Measurements from ENCODE around the gene DHRS2. TPM values are rescaled to one million over a fixed set of nuclear protein-coding genes. Genes with fewer than 3 reads are reported as not detected.

DHRS2 gene
- polyA plus RNA-seq, 1 donor from 2014 or later: 1.3 TPM

DNA sequence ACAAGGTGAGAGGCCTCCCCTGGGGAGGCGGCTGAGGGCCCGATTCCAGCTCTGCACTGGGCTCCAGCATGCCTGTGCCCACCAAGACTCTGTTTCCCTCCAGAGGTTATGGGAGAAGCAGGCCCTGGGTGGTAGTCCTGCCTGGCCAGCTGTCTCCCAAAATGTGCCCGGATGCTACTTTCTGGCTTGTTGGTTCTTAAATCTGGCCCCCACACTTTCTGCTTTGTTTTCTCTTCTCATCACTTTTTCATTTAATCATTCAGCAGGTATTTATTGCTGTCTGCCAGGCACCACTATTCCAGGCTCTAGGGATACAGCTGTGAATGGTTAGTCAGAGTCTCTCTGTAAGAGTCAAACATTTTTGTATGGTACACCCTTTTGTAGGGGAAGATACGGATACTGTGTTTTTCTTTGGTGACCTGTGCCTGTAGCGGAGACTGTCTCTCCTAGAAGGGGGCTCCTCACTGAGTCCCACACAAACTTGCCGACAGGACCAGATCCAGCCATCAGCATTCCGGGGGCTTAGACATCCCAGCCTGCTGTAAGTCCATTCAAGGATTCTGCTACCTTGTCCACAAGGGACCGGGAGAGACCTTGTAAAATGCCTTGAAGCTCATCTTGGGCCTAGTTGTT lies 3.8 kb downstream of the DHRS2 start:
- Histone ChIP-seq H3K36me3 (ENCODE audit: insufficient read depth, low read length) (no peaks in the 10 kb centered on the region), H2AFZ (ENCODE audit: low read depth, low read length) (no peak overlapping the region), H3K9me2 (ENCODE audit: insufficient read depth, low read length) (no peaks in the 10 kb centered on the region), H3F3A (ENCODE audit: insufficient read depth, low read length, poor library complexity, severe bottlenecking) (no peaks in the 10 kb centered on the region), H4K20me1 (ENCODE audit: insufficient read depth) (no peaks in the 10 kb centered on the region), H3K79me2 (replicated peaks; ENCODE audit: insufficient read depth, low read length) (no peaks in the 10 kb centered on the region), H3K27me3 (ENCODE audit: insufficient read depth, low read depth, low read length) (no peaks in the 10 kb centered on the region), H3K4me2 (ENCODE audit: low read length) (no peak overlapping the region), H3K27ac (ENCODE audit: low read length) (no peak overlapping the region), H3K4me3 (ENCODE audit: low read length) (no peak overlapping the region), H3K9ac (ENCODE audit: low read length) (no peak overlapping the region), H3K9me3 (ENCODE audit: low read length) (no peaks in the 10 kb centered on the region)
- no peak for TF ChIP-seq SMC3 (conservative IDR thresholded peaks at IDR 0.05; ENCODE audit: poor library complexity)
- no peak for TF ChIP-seq RAD21 (conservative IDR thresholded peaks at IDR 0.05)
- TF ChIP-seq EP300 (conservative IDR thresholded peaks at IDR 0.05; ENCODE audit: poor library complexity, severe bottlenecking): no peak
- no peak for TF ChIP-seq MXI1 (conservative IDR thresholded peaks at IDR 0.05; ENCODE audit: poor library complexity, severe bottlenecking)
- no peak for TF ChIP-seq EZH2 (IDR thresholded peaks at IDR 0.05; ENCODE audit: borderline replicate concordance, insufficient read depth, low read length, poor library complexity, severe bottlenecking)
- no peak for TF ChIP-seq TAF1 (IDR thresholded peaks at IDR 0.05; ENCODE audit: low read depth)
- TF ChIP-seq, protein P1, sequence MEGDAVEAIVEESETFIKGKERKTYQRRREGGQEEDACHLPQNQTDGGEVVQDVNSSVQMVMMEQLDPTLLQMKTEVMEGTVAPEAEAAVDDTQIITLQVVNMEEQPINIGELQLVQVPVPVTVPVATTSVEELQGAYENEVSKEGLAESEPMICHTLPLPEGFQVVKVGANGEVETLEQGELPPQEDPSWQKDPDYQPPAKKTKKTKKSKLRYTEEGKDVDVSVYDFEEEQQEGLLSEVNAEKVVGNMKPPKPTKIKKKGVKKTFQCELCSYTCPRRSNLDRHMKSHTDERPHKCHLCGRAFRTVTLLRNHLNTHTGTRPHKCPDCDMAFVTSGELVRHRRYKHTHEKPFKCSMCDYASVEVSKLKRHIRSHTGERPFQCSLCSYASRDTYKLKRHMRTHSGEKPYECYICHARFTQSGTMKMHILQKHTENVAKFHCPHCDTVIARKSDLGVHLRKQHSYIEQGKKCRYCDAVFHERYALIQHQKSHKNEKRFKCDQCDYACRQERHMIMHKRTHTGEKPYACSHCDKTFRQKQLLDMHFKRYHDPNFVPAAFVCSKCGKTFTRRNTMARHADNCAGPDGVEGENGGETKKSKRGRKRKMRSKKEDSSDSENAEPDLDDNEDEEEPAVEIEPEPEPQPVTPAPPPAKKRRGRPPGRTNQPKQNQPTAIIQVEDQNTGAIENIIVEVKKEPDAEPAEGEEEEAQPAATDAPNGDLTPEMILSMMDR (IDR thresholded peaks at IDR 0.05; ENCODE audit: poor library complexity, severe bottlenecking): no peak
- TF ChIP-seq, protein P2, sequence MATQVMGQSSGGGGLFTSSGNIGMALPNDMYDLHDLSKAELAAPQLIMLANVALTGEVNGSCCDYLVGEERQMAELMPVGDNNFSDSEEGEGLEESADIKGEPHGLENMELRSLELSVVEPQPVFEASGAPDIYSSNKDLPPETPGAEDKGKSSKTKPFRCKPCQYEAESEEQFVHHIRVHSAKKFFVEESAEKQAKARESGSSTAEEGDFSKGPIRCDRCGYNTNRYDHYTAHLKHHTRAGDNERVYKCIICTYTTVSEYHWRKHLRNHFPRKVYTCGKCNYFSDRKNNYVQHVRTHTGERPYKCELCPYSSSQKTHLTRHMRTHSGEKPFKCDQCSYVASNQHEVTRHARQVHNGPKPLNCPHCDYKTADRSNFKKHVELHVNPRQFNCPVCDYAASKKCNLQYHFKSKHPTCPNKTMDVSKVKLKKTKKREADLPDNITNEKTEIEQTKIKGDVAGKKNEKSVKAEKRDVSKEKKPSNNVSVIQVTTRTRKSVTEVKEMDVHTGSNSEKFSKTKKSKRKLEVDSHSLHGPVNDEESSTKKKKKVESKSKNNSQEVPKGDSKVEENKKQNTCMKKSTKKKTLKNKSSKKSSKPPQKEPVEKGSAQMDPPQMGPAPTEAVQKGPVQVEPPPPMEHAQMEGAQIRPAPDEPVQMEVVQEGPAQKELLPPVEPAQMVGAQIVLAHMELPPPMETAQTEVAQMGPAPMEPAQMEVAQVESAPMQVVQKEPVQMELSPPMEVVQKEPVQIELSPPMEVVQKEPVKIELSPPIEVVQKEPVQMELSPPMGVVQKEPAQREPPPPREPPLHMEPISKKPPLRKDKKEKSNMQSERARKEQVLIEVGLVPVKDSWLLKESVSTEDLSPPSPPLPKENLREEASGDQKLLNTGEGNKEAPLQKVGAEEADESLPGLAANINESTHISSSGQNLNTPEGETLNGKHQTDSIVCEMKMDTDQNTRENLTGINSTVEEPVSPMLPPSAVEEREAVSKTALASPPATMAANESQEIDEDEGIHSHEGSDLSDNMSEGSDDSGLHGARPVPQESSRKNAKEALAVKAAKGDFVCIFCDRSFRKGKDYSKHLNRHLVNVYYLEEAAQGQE (IDR thresholded peaks at IDR 0.05; ENCODE audit: borderline replicate concordance): no peak
- TF ChIP-seq POLR2AphosphoS5 (IDR thresholded peaks at IDR 0.05): no peak

DNA sequence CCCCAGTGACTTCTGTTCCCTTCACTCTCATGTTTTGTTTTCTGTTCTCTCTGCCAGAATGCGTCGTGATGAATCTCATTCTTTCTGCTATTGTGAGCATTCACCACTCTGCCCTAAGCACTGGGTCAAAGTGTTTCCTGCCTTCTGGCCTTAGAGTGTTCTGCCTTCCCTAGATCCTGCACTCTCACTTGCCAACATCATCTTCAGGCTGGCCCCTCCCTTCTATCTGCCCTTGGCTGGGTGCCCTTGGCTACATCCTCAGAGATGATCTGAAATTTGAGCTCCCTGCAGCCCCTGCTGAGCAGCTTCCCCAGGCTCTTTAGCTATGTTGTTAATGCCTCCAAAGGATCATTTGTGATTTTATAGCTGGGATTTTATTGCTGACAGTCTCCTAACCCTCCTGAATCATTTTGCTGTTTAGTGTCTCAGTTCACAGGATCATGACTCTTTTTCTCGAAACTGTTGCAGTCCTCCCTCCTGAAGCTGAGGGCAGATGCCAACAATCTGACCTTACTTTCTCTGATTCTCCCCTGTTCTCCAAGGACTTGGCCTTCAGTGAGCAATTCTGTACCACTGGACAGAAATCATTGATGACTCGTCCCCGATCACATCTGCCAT lies 4.5 kb downstream of the DHRS2 start:
- Histone ChIP-seq H3K9me2 (ENCODE audit: insufficient read depth, low read length) (no peaks in the 10 kb centered on the region), H3K9me3 (ENCODE audit: low read length) (no peaks in the 10 kb centered on the region), H3K27ac (ENCODE audit: low read length) (no peak overlapping the region), H3K9ac (ENCODE audit: low read length) (no peak overlapping the region), H3K79me2 (replicated peaks; ENCODE audit: insufficient read depth, low read length) (no peaks in the 10 kb centered on the region), H3K4me3 (ENCODE audit: low read length) (no peak overlapping the region), H3K36me3 (ENCODE audit: insufficient read depth, low read length) (no peaks in the 10 kb centered on the region), H3K4me2 (ENCODE audit: low read length) (no peak overlapping the region), H2AFZ (ENCODE audit: low read depth, low read length) (no peak overlapping the region), H3K27me3 (ENCODE audit: insufficient read depth, low read depth, low read length) (no peaks in the 10 kb centered on the region), H4K20me1 (ENCODE audit: insufficient read depth) (no peaks in the 10 kb centered on the region), H3F3A (ENCODE audit: insufficient read depth, low read length, poor library complexity, severe bottlenecking) (no peaks in the 10 kb centered on the region)
- TF ChIP-seq, protein P1 (IDR thresholded peaks at IDR 0.05; ENCODE audit: poor library complexity, severe bottlenecking): no peak
